HepG2 (cell line): ENCODE results near the gene ATP5F1E. TPM values are rescaled to one million over a fixed set of nuclear protein-coding genes. Genes with fewer than 3 reads are reported as not detected.
A peak's percentile ranks its signal among the peaks of the same experiment; 100 is the strongest.

Source experiments
- ATAC-seq: fragments of 200-7000 bp; cut with Tn5 transposase; 3 replicates; pipeline ENCODE4 v1.9.1; 2020; ENCODE audit warnings: mild to moderate bottlenecking, moderate library complexity
- BruUV-seq: library from RNA; stranded (reverse); fragments of 400-500 nt; replicated peaks from 2 replicates; lab custom pipeline; 2021; lab: Mats Ljungman, UMichigan
- CTCF ChIA-PET: fragments of 300-600 bp; formaldehyde crosslinking; extraction: SDS; loops from one replicate; lab custom pipeline; 2021; ENCODE audit warnings: low total read pairs, inconsistent platforms, low intra/inter-chr PET ratio; lab: Yijun Ruan, JAX
- POLR2A ChIA-PET: fragments of 350-600 bp; sonication (Branson Sonifier 250); formaldehyde crosslinking; loops from one replicate; lab custom pipeline; 2020; ENCODE audit warnings: antibody characterized with exemption, inconsistent platforms; lab: Yijun Ruan, JAX
- DNase-seq: peaks from one replicate; pipeline ENCODE4 v3.0.0-alpha.2; 2015; ENCODE audit warnings: low spot score
- FAIRE-seq: peaks from 3 replicates; lab custom pipeline; 2011; peaks lifted over from hg19 to GRCh38; lab: Jason Lieb, UNC
- H2AFZ ChIP-seq: one replicate; pipeline ENCODE4 v1.6.1; 2011; ENCODE audit warnings: low read length, inconsistent platforms
- H3K27ac ChIP-seq: fragments of 300-600 bp; 3 replicates; pipeline ENCODE4 v1.8.0; 2011; ENCODE audit warnings: mixed run types, mild to moderate bottlenecking, mixed read lengths, low read length, inconsistent platforms; ENCODE audit not compliant: insufficient read depth; ENCODE audit errors: extremely low read length
- H3K27me3 ChIP-seq, 2 experiments: fragments of 200-600 bp in 1 of 2; 2 replicates in 1 of 2; 3 replicates in 1 of 2; pipeline versions ENCODE4 v1.6.0 to v1.8.0; 2011; ENCODE audit warnings: low read length in 2 of 2, mild to moderate bottlenecking in 2 of 2, moderate library complexity in 2 of 2, inconsistent platforms in 1 of 2; ENCODE audit not compliant: insufficient read depth in 2 of 2, control insufficient read depth in 1 of 2
- H3K36me3 ChIP-seq, 2 experiments: fragments of 200-600 bp in 1 of 2; replicated peaks in 1 of 2; 2 replicates in 1 of 2; 3 replicates in 1 of 2; pipeline versions ENCODE4 v1.5.1 to v1.8.0; 2011; ENCODE audit warnings: low read length in 2 of 2, inconsistent platforms in 1 of 2; ENCODE audit not compliant: insufficient read depth in 2 of 2, control insufficient read depth in 1 of 2
- H3K4me1 ChIP-seq: 2 replicates; pipeline ENCODE4 v1.5.1; 2012; ENCODE audit warnings: low read length, inconsistent platforms; ENCODE audit not compliant: insufficient read depth
- H3K4me2 ChIP-seq: 2 replicates; pipeline ENCODE4 v1.6.0; 2011; ENCODE audit warnings: low read depth, low read length, inconsistent platforms
- H3K4me3 ChIP-seq, 3 experiments: fragments of 200-600 bp in 1 of 3; sonication (generic), shearing (Covaris generic) in 1 of 3; replicated peaks in 1 of 3; 2 replicates each; pipeline ENCODE4 v1.5.1; 2011 to 2016; ENCODE audit warnings: low read length in 3 of 3, inconsistent platforms in 2 of 3, low read depth in 2 of 3, mild to moderate bottlenecking in 2 of 3, control low read depth in 1 of 3, mixed read lengths in 1 of 3; ENCODE audit not compliant: insufficient read depth in 1 of 3
- H3K79me2 ChIP-seq: one replicate; pipeline ENCODE4 v1.6.1; 2011; ENCODE audit warnings: low read length, inconsistent platforms; ENCODE audit not compliant: insufficient read depth
- H3K9ac ChIP-seq: 2 replicates; pipeline ENCODE4 v1.6.0; 2011; ENCODE audit warnings: mild to moderate bottlenecking, low read depth, low read length, inconsistent platforms; ENCODE audit not compliant: insufficient read depth
- H3K9me3 ChIP-seq: 2 replicates; pipeline ENCODE4 v1.5.1; 2012; ENCODE audit warnings: mild to moderate bottlenecking, low read length
- H4K20me1 ChIP-seq: 2 replicates; pipeline ENCODE4 v1.6.0; 2011; ENCODE audit warnings: inconsistent platforms, mild to moderate bottlenecking, low read length, moderate library complexity; ENCODE audit not compliant: insufficient read depth
- AGO2 ChIP-seq: fragments of 200-400 bp; formaldehyde crosslinking; optimal IDR thresholded peaks from 2 replicates; pipeline ENCODE3; 2017; ENCODE audit warnings: mild to moderate bottlenecking, low read depth, low read length, moderate library complexity
- CEBPB ChIP-seq: IDR thresholded peaks from 2 replicates; pipeline ENCODE4 v1.6.1; 2011; ENCODE audit warnings: low read depth, low read length, improper control_type of control experiment, borderline replicate concordance
- PHF20 ChIP-seq: sonication (generic); formaldehyde crosslinking; IDR thresholded peaks from 2 replicates; pipeline ENCODE4 v1.5.0; 2020; ENCODE audit warnings: mild to moderate bottlenecking, missing genetic modification reagents
- YEATS4 ChIP-seq: sonication (generic); formaldehyde crosslinking; IDR thresholded peaks from 2 replicates; pipeline ENCODE4 v1.4.0; 2020; ENCODE audit warnings: missing genetic modification reagents, borderline replicate concordance
- ZFP37 ChIP-seq: sonication (generic); formaldehyde crosslinking; IDR thresholded peaks from 2 replicates; pipeline ENCODE4 v1.4.0; 2020; ENCODE audit warnings: missing genetic modification reagents, borderline replicate concordance
- WGBS: methylation state at CpG from one replicate; pipeline ENCODE4 v1.1.6; 2017; ENCODE audit warnings: low lambda C conversion rate; 5-methylcytosine and 5-hydroxymethylcytosine counted together
- in situ Hi-C: cut with HindIII; loops from 2 replicates; pipeline ENCODE4 v1.10.0; 2017; ENCODE audit warnings: low pct_unique_long_range_greater_than_20kb; ENCODE audit not compliant: extremely low pct_ligation_motif_present
- intact Hi-C: fragments of 100-400 bp; cut with micrococcal nuclease; formaldehyde crosslinking; loops from one replicate; pipeline ENCODE4 v1.10.0; 2022; ENCODE audit not compliant: unreplicated experiment
- polyA plus RNA-seq, 8 experiments: library from polyadenylated mRNA; depleted of rRNA in 3 of 8; stranded (reverse) in 7 of 8; unstranded in 1 of 8; fragments of >200 nt; fragmentation: Illumina TruSeq in 4 of 8; extraction: Trizol in 4 of 8; gene quantifications; 2 replicates each; pipeline versions ENCODE4 v1.2.1 to v1.2.3, GENCODE V29; 2011 to 2016; ENCODE audit warnings: low read depth in 4 of 8, missing spikeins in 1 of 8, mixed read lengths in 1 of 8; ENCODE audit not compliant: insufficient read depth in 1 of 8
- total RNA-seq, 5 experiments: library from RNA; depleted of rRNA; stranded (reverse); fragments of >200 nt; fragmentation: Illumina TruSeq; extraction: Trizol; gene quantifications; 2 replicates each; pipeline ENCODE4 v1.2.3, GENCODE V29; 2016; ENCODE audit warnings: low read depth in 1 of 5
- TF ChIP-seq, protein P1 (sequence below): sonication (generic); formaldehyde crosslinking; IDR thresholded peaks from 2 replicates; pipeline ENCODE4 v1.4.0; 2020; ENCODE audit warnings: missing genetic modification reagents, low read depth, mild to moderate bottlenecking, borderline replicate concordance
- TF ChIP-seq, protein P2 (sequence below): sonication (generic); formaldehyde crosslinking; IDR thresholded peaks from 2 replicates; pipeline ENCODE4 v1.4.0; 2020; ENCODE audit warnings: missing genetic modification reagents
- TF ChIP-seq, protein P3 (sequence below): sonication (generic); formaldehyde crosslinking; conservative IDR thresholded peaks from 2 replicates; pipeline ENCODE4 v1.8.0; 2022; ENCODE audit warnings: mild to moderate bottlenecking, moderate library complexity, missing genetic modification reagents
- TF ChIP-seq, protein P4 (sequence below): fragments of 450-650 bp; IDR thresholded peaks from 2 replicates; pipeline ENCODE4 v1.6.1; 2017; ENCODE audit warnings: mild to moderate bottlenecking
- TF ChIP-seq, protein P5 (sequence below): sonication (generic); formaldehyde crosslinking; conservative IDR thresholded peaks from 2 replicates; pipeline ENCODE4 v1.8.0; 2022; ENCODE audit warnings: low read depth, missing genetic modification reagents

ATP5F1E gene
- total and polyA plus RNA-seq, 2 of the 13 experiments (the other 11 are each of a cell fraction or from before 2014, with no cell fraction given) = 121 to 134 TPM

DNA sequence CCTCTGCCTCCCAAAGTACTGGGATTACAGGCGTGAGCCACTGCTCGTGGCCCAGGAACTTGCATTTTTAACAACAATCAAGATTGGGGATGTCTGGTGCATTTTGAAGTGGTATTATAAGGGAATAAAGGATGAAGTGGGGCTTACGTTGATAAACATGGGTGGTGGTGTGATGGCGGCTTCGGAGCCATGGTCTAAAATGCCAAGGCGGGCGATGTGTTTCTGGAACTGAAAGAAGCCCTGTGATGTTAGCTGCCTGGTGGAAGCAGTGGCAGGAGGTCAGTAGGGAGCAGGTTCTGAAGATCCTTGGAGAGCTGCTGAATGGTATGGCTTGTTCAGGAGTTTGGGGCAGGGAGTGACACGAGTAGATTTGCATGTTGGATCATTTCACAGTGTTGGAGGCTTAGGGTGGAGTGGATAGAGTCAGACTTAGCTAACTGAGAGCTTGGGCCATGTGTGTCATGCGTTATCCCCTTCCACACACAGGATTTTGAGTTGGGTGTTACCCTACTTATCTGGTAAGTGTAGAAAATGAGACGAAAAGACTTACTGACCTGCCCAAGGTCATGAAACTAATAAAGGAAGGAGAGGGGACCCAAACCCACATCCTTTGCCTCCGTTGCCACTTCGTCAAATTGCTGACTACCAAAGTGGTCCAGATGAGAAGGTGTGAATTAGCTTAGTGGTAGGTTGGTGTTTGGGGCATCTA lies 49.6 kb downstream of the ATP5F1E start (continued):
- TF ChIP-seq, protein P1, sequence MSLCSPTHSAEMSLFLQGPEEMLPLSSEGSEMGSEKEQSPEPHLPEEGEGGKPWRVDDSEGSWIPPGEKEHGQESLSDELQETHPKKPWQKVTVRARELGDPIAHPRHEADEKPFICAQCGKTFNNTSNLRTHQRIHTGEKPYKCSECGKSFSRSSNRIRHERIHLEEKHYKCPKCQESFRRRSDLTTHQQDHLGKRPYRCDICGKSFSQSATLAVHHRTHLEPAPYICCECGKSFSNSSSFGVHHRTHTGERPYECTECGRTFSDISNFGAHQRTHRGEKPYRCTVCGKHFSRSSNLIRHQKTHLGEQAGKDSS (CRISPR knock-in tag) = 0 out of 2 replicates have a peak, but pooled peaks have one; percentile 33

DNA sequence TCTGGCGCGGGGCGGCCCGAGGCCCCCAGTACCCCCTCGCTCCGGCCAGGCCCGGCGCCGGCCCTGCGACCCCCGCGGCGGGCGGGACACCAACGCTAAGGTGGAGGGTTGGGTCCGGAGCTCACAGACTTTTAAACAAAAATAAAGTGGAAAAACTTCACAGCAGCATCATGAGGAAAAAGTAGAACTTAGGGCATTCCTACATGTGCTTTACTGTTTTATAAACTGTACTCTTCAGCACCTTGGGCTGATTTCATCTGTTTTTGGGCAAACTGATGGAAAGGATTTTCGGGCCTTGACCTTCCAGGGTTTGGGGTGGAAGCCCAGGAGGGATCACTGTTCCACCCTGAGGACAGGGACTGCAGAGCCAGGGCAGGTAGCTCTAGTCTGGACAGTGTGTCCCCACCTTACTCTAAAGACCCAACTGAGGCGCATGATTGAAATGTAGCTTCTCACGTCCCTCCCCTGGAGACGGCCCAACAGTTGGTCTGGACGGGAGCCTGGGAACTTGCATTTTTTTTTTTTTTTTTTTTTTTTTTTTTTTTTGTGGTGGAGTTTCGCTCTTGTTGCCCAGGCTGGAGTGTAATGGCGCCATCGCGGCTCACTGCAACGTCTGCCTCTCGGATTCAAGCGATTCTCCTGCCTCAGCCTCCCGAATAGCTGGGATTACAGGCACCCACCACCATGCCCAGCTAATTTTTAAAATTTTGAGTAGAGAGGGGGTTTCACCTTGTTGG lies 50.3 kb downstream of the ATP5F1E start:
- Histone ChIP-seq H3K27ac (peak overlapping the region; percentile 59), H3K9ac (peak overlapping the region; percentile 84), H3K9me3 (no peaks in the 10 kb centered on the region), H2AFZ (no peak overlapping the region), H3K4me1 (peaks cover 63% of the 10 kb centered on the region), H3K4me2 (peak overlapping the region; percentile 87), H3K4me3 (peak overlapping the region; percentile 75 to 85 (median 80)), H3K27me3 (no peaks in the 10 kb centered on the region; a peak in 1 of 5 replicates), H4K20me1 (peaks cover 21% of the 10 kb centered on the region), H3K79me2 (peaks cover 46% of the 10 kb centered on the region), H3K36me3 (peaks cover 7 to 17% of the 10 kb centered on the region in 2 experiments)
- in situ Hi-C loops (loop anchor here (5.0 kb wide), 1 partner anchor 89 kb away; no protein-coding TSS in a partner anchor), intact Hi-C loops (loop anchor here (1.0 to 5.0 kb wide), 4 partner anchors 10 to 89 kb away; partner anchors contain the start of genes ATP5F1E and TUBB1)
- 18% methylated on average over 29 of the region's 29 CpGs for WGBS
- POLR2A ChIA-PET = interaction anchor here (0.6 to 6.7 kb wide), 12 partner anchors 11 to 1354 kb away, joined by 3 to 68 read pairs (median 6); partner anchors contain the start of gene ATP5F1E
- no TSS peak for BruUV-seq
- FAIRE-seq (no peak), DNase-seq (peak; percentile 35), ATAC-seq (peak; percentile 22)
- CTCF ChIA-PET = no interaction called here
- TF ChIP-seq AGO2 = peak; percentile 76
- 0 out of 2 replicates have a peak, but pooled peaks have one; percentile 5 for TF ChIP-seq PHF20 (CRISPR knock-in tag)
- TF ChIP-seq, protein P2, sequence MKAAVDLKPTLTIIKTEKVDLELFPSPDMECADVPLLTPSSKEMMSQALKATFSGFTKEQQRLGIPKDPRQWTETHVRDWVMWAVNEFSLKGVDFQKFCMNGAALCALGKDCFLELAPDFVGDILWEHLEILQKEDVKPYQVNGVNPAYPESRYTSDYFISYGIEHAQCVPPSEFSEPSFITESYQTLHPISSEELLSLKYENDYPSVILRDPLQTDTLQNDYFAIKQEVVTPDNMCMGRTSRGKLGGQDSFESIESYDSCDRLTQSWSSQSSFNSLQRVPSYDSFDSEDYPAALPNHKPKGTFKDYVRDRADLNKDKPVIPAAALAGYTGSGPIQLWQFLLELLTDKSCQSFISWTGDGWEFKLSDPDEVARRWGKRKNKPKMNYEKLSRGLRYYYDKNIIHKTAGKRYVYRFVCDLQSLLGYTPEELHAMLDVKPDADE (CRISPR knock-in tag) = no peak
- TF ChIP-seq, protein P3, sequence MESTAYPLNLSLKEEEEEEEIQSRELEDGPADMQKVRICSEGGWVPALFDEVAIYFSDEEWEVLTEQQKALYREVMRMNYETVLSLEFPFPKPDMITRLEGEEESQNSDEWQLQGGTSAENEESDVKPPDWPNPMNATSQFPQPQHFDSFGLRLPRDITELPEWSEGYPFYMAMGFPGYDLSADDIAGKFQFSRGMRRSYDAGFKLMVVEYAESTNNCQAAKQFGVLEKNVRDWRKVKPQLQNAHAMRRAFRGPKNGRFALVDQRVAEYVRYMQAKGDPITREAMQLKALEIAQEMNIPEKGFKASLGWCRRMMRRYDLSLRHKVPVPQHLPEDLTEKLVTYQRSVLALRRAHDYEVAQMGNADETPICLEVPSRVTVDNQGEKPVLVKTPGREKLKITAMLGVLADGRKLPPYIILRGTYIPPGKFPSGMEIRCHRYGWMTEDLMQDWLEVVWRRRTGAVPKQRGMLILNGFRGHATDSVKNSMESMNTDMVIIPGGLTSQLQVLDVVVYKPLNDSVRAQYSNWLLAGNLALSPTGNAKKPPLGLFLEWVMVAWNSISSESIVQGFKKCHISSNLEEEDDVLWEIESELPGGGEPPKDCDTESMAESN (CRISPR knock-in tag) = 0 out of 2 replicates have a peak, but pooled peaks have one; percentile 54
- TF ChIP-seq, protein P4, sequence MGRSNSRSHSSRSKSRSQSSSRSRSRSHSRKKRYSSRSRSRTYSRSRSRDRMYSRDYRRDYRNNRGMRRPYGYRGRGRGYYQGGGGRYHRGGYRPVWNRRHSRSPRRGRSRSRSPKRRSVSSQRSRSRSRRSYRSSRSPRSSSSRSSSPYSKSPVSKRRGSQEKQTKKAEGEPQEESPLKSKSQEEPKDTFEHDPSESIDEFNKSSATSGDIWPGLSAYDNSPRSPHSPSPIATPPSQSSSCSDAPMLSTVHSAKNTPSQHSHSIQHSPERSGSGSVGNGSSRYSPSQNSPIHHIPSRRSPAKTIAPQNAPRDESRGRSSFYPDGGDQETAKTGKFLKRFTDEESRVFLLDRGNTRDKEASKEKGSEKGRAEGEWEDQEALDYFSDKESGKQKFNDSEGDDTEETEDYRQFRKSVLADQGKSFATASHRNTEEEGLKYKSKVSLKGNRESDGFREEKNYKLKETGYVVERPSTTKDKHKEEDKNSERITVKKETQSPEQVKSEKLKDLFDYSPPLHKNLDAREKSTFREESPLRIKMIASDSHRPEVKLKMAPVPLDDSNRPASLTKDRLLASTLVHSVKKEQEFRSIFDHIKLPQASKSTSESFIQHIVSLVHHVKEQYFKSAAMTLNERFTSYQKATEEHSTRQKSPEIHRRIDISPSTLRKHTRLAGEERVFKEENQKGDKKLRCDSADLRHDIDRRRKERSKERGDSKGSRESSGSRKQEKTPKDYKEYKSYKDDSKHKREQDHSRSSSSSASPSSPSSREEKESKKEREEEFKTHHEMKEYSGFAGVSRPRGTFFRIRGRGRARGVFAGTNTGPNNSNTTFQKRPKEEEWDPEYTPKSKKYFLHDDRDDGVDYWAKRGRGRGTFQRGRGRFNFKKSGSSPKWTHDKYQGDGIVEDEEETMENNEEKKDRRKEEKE = no peak
- TF ChIP-seq, protein P5, sequence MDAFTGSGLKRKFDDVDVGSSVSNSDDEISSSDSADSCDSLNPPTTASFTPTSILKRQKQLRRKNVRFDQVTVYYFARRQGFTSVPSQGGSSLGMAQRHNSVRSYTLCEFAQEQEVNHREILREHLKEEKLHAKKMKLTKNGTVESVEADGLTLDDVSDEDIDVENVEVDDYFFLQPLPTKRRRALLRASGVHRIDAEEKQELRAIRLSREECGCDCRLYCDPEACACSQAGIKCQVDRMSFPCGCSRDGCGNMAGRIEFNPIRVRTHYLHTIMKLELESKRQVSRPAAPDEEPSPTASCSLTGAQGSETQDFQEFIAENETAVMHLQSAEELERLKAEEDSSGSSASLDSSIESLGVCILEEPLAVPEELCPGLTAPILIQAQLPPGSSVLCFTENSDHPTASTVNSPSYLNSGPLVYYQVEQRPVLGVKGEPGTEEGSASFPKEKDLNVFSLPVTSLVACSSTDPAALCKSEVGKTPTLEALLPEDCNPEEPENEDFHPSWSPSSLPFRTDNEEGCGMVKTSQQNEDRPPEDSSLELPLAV (CRISPR knock-in tag) = no peak
- 0 out of 2 replicates have a peak, but pooled peaks have one; percentile 40 for TF ChIP-seq ZFP37 (CRISPR knock-in tag)
- TF ChIP-seq CEBPB = no peak
- peak; percentile 45; the same call in 1 of the 2 replicates for TF ChIP-seq YEATS4 (CRISPR knock-in tag)
